NCI-H345 (cell line): ENCODE results near the gene RUNX1.

Experiments used
- DNase-seq: peaks from one replicate; lab custom pipeline; 2025; lab: John Stamatoyannopoulos, UW

The RUNX1 gene

DNA sequence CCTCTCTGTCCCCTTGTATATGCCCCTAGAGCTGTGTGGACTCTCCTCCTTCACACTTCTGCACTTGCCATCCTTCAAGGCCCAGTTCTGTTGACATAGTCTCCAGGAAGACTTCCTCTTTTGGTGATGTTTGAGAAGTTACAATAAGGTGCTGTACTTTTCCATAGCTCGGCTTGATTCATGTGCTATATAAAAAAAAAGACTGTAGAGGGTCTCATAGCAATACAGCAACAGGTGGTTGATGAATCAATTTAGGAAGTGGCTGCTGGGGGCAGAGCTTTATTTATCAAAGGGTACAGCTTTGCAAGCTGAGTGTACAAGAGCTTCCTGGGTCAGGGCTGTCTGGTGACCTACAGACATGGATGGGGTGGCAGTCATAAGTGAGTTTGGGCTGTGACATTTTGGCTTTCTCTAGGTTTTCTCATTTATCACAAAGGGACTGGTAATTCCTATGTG lies 102.7 kb downstream of the RUNX1 start:
- no peak for DNase-seq

DNA sequence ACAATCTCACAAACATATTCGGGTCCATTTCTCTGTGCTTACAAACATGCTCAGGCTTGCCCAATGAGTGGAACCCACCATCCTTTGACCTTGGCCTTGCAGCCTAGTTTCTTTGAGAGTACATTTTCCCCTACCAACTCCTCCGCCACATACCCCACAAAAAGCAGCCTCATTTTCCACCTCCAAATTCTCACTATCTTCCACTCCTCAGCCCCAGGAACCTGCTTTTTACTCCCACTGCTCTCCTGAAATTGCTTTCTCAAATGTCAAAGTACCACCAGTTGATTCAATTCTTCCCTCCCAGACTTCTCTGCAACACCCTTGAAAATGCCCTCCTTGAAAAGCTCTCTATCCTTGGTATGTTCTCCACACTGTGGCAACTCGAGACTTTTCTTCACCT lies 103.8 kb downstream of the RUNX1 start:
- no peak for DNase-seq

DNA sequence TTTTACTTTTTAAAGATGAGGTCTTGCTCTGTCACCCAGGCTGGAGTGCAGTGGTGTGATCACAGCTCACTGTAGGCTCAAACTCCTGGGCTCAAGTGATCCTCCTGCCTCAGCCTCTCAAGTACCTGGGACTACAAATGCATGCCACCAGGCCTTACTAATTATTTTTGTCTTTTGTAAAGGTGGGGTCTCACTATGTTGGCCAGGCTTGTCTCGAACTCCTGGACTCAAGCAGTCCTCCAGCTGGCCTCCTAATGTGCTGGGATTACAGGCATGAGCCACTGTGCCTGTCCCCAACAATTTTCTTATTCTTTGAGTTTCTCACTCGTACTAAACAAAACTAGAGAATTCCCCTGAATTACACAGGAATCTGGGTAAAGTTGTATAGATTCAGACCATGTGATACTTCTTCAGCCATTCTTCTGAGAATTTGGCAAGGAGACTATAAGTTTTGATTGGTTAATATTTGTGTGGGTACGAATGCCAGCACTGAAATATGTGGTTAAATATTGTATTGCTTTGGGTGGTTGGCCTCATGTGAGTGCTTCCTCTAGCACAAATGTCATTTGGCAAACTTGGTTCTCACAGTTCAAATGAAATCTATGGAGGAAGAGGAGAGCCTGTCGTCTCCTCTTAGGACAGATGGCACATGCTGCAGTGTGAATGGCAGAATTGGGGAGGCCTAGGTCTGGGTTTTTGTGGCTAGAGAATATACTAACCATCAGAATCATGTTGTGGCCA lies 104.9 kb downstream of the RUNX1 start:
- DNase-seq: no peak

DNA sequence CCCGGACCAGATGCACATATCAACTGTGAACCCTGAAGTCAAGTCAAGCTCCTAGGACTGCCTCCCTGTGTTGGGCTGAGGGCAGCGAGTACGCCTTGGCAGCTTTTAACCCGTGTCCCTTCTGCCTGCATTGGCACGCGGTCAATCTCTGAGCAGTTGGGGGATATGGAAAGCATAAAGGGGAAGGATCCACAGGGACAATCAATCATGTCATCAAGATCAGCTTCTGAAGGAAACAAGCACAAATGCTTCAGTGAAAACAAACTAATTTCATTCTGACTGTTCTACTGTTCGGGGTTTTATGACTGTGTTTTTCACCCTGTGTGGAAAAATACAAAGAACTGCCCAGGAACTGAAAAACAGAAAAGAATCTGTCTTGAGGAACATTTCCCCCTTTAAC lies 106.2 kb downstream of the RUNX1 start:
- no peak for DNase-seq

DNA sequence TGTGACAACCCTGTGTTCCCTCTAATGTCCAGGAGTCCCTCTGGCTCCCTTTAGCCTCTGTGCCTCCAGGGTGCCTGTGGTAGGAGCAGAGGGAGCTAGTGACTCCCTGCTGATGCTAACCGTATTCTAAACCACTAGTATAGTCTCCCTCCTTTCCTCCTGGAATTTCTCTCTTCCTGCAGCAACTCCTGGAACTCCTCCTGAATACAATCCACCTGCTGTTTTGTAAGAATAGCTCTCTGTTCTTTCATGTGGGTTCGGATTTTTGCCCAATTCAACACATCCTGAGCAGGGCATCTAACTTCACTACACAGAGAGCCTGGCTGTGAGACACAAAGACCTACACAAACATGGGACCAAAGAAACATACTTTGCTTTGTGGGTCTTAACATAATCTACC lies 107.9 kb downstream of the RUNX1 start:
- no peak for DNase-seq

DNA sequence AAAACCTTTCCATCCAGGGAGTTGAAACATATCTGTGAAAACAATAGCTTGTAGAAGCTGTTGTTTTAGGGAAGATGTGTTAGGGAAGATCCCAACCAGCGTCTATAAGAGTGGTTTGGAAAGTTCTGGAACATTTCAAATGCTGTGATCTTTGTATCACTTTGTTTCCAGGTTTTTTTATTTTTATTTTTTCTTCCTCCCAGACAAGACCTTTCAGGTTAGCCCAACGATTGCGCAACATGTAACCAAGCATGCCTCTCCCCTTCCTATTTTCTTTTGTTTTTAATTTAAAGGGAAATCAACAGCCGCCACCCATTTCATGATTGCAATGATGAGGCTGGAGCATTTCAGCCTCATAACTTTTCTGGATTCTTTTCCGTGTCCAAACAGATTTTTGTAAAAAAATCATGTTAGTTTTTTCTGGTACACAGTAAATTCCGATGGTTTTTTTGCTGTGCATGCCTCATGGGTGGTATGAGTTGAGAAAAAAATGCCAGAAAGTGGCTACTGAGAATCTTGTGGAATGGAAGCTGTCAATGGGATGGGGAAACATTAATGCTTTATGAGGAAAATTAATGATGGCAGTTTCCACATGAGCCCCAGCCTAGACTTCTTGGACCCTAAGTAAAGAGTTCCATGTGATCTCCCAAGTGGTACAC lies 109.3 kb downstream of the RUNX1 start:
- DNase-seq: no peak

DNA sequence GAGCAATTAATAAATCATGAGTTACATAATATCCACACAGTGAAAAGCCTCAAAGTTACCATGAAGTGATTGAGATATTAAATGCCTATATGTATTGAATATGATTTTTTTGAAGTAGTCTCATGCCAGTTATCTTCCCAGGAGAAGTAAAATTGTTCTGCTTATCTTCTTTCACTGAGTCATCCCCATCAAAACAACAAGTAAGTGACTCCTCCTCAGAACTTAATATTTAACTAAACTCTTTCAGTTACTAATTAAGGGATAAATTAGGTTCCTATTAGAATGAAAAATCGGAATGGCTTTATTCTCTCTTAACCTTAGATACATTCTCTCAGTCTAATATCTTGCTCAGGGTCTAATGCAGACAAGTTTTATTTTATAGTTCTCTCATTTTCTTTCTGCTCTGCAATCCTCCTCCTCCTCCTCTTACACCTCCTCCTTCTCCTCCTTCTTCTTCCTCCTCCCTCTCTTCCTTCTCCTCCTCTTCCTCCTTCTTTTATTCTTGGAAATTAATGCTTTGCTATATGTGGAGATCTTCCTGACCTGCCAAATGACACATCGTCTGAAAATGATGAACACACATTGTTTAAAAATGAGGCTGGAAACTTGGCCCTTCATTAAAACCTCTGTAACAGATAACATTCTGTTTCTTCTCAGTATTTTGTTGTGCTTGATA lies 110.9 kb downstream of the RUNX1 start:
- DNase-seq: no peak

DNA sequence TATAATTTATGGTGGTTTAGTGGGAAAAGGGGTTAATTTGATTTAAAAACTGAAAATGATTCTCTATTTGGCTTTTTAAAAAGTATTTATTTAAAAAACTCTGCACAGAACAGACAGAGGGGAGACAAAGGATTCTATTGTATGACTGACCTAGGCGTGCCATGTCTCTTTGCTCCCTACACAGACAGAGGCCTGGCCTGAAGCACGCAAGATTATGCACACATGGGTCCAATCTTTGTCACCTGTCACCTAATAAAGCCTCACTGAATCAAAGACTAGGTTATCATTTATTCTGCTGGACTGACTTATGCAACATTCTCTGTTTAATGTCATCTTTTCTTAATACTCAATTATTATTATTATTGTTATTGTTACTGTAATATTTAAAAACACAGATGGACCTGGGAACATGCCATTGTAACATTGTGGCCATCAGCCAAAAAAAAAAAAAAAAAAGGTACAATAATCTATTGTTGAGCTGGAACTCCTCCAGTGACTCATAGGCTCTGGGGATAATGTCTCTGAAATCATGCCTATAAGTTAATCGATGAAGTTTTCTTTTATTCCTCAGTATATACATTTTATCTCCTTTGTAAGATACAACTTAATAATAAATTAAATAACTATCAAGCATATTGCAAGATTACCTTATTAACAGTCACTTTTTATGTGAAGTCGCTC lies 112.1 kb downstream of the RUNX1 start:
- DNase-seq: no peak

DNA sequence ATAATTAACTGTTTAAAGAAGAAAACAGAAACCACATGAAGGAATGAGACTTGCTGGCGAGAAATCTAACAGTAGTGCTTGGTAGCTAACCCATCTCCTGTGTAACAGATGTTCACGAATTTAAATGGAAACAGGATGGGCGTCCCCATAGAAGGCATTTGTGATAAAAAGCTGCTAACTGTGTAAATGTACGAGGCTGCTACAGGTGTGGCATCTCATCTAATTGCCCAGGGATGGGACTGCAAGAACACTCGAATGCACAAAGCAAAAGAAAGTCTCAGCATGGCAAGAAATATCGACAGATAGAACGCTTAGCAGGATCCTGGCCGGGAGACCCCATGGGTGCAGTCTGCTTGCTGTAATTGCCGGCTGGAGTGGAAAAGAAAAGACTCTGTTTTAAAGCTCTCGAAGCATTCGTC lies 112.7 kb downstream of the RUNX1 start:
- DNase-seq: no peak

DNA sequence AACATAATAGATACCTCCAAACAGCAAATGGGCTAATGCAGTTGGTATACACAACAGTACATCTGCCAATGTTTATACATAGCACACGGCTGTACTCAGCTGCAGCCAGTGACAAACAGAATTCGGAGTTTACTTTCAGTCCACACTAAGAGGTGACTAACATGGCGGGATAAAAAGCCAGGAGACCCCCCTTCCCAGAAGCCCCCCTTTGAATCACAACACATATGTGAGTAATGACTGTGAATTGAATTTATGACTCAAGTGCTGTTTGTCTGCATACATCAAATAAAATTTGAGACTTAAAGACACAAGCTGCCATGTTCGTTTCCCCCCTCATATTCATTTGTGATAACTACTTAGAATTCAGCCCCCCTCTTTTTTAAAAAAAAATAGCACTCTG lies 113.2 kb downstream of the RUNX1 start:
- no peak for DNase-seq

DNA sequence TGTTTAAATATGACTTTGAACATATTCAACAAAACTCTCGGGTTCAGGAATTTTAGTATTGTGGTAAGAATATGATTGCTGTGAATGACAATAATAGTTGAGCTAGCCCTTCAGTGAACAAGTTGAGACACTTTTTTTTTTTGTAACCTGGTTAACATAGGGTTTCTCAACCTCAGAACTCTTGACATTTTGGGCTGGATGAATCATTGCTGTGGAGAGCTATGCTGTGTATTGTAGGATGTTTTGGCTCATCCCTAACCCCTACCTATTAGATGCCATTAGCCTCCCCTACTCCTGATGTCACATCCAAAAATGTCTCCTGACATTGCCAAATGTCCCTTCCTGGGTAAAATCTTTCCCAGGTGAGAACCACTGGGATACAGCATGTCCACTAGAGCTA lies 113.7 kb downstream of the RUNX1 start:
- DNase-seq: no peak

DNA sequence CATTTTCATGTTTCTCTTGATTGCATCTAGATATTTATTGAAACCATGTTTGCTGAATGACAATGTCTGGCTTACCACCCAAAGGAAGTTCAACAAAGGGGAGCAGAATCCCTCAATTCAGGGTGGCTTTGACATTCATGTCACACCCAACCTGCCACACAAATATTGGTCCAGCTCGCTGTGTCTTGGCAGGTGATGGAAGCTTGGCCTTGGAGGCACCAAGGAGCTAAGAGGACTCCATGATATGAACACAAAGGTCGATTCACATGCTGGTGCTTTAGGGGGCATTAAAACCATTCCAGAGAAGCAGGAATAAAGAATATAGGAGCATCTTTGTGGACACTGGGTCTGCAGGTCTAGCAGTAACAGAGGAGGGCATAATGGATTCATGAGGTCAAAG lies 114.8 kb downstream of the RUNX1 start:
- no peak for DNase-seq

DNA sequence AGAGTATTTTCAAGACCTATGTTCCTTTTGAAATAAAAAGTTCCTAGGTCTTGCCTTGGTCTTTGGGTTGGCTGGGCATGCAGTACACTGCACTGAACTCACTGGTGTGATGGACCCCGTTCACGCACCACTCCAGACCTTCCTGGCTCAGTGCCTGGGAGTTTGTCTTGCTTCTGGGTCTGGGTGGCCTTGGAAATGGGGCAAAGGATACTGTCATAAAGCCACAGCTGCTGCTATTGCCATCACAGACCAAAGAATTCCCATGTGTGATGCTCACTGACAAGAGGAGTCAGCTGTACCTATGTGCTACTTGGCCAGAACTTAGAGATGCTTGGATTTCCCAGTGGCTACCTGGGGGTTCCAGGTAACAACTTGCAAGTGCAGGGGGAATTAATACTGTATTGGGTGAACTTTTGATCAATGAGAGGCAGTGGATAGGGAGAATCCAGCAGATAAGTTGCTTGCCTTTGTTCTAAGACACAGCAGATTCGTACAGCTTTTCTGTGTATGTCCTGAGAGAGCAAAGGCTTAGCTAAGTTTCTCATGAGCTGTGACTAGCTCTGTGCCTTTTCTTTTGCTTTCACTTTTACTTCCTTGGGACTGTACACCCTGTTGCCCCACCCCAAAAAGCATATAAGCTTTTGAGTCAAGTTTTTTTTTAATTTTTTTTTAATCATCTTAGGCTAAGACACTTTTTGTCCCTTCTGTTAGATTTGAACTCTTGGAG lies 115.3 kb downstream of the RUNX1 start:
- no peak for DNase-seq

DNA sequence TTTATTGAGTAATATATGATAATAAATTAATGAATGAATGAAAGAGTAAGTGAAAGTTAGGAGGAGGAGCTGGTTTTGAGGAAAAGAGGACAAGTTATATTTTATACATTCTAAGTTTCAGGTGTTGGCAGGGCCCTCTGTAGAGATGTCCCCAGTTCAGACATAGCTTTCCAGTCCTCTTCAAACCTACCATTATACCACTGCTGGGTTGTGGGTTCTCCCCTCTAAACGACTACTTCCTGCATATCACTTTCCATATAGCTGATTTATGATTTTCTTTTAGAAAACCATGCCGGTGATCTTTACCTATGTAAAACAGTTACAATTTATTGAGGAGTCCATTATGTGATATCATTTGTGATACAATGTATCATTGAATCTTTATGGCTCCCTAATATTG lies 116.9 kb downstream of the RUNX1 start:
- DNase-seq: no peak

DNA sequence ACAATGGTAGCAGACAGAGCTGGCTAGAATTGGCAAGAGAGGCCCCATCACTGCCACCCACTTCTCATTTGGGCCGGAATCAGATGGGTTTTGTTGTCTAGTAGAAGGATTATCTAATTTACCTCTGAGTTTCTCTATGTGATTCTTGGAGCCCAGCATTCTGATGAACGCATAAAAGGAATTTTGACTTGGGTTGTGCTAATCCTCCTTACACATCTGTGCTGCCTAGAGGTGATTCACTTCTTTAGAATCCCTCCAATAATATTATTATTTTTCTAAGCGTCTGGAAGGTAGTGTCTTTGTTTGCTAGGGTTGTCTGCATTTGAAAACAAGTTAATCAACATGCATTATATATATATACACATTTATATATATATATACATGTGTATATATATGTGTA lies 118.1 kb downstream of the RUNX1 start:
- DNase-seq: no peak

DNA sequence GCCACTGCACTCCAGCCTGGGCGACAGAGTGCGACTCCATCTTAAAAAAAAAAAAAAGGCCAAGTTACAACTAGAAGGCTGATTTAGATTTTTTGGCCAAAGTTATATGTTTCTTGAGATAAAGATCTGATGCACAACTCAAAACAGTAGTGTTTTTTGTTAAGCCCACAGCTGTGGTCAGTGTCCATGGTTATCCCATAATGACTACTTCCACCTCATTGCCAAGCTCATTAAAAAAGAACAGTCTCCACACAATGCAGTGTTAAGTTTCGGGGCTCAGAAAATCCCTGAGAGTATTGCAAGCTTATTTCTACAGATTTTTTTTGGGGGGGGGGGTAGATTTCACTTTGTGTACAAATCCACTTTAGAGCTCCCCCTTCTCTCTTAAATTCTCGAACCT lies 120.5 kb downstream of the RUNX1 start:
- DNase-seq: no peak

DNA sequence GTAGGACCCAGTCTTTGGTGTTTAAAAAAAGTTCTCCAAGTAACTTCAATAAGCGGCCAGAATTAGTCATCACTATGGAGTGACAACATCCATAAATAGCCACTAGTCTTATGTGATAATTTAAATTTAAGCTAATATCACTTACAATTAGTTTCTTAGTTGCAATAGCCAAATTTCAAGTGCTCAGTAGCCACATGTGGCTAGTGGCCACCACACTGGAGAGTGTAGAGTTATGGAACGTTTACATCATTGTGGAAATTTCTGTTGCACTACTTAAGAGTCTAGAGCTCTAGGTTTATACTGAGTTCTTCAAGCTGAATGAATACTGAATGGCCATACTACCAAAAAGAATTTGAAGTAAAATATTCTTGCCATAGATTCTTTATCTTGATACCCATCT lies 121.1 kb downstream of the RUNX1 start:
- DNase-seq: no peak

DNA sequence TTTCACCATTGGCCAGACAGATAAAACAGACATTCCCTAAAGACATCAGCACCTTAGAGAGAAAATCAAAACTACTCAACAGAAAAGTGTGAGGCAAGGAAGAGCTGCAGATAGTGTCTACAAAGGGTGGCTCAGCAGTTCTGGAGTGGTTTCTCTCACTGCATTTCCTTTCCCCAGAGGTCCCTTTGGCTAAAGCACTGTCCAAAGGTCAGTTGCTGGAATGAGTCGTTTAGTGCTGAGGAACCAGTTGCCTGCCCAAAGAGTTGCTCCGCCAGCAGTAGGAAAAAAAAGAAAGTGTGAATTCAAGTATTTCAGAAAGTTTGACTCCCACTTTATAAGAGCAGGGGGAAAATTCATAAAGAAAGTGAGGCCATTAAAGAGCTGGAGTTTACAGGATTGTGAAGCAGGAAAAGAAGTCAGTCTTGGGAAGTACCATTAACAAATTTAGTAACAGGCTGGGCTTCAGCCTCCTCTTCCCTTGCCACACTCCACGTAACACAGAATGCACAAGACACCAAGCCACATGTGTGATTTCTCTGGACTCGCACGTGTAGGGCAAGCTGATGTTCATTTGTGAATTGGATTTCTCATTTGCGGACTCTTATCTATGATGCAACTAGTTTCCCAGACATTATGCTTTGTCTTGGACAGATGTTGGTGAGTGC lies 122.2 kb downstream of the RUNX1 start:
- DNase-seq: no peak

DNA sequence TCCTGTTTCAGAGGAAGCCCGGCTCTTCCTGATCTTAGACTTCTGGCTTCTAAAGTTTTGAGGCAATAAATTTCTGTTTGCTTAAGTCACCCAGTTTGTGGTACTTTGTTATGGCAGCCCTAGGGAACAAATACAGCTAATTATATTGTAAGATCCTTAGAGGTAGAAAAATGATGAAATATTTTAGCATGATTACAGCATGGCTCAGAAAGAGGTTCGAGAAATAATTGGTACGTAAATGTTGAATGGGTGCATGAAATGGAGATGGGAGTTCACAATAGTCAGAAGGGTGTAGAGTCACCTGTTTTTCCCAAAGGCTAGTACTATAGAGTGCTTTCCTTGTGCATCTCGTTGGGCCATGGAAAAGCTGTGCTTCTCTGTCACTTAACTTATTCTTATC lies 123.5 kb downstream of the RUNX1 start:
- no peak for DNase-seq

DNA sequence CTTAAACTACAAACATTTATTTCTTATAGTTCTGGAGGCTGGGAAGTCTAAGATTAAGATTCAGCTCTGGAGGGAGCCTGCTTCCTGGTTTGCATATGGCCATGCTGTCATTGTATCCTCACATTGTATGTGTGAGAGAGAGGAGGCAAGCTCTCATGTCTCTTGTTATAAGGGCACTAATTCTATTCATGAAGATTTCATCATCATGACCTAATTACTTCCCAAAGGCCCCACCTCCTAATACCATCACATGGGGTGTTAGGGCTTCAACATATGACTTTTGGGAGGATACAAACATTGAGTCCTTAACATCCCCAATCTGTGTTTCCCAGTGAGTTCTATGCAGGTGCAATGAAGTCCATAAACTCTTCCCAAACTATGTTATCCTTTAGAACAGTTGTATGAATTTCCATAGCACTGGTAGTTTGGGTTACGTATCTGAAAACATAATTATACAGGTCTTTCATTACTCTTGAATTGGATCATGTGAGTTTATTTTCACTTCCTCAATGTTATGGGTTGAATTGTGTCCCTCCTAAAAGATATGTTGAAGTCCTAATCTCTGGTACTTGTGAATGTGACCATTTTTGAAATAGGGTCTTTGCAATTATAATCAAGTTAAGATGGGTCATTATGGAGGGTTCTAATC lies 124.2 kb downstream of the RUNX1 start:
- DNase-seq: no peak

DNA sequence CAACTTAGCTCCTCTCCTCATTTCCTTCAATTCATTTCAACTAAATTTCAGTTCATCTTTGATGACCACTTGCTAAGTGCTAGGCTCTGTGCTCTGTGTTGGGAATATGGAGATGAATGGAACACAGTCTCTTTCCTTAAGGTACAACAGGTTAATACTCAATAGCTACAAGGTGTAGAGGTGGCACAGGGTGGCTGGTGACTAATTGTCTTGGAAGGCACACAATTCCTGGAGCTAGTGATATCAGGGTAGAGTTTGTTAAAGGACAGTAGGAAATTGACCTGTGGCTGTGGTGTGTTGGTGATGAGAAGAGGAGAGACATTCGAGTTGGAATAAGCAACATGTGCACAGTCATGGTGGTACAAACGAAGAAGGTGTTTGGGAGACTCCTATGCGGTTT lies 124.9 kb downstream of the RUNX1 start:
- no peak for DNase-seq
